CD4-positive, alpha-beta T cell treated with Interleukin-12 subunit alpha and Interleukin-12 subunit beta, for 1 hour (primary cell): ENCODE data around the gene S1PR3.

Experiments used
- DNase-seq: peaks from one replicate; pipeline ENCODE4 v3.0.0-alpha.2; 2020

Gene S1PR3

GRCh38 chr9:89039664-89040063 is 48.4 kb downstream of the S1PR3 start:
- no peak for DNase-seq

- DNase-seq = no peak
Observed at GRCh38 chr9:89042984-89043383, 51.7 kb downstream of the S1PR3 start.

- no peak for DNase-seq
Observed at GRCh38 chr9:89044104-89044503, 52.8 kb downstream of the S1PR3 start.

- no peak for DNase-seq
Observed at GRCh38 chr9:89044881-89045280, 53.6 kb downstream of the S1PR3 start.

GRCh38 chr9:89046832-89047231 is 55.6 kb downstream of the S1PR3 start:
- no peak for DNase-seq

GRCh38 chr9:89047667-89048066 is 56.4 kb downstream of the S1PR3 start:
- no peak for DNase-seq

GRCh38 chr9:89048616-89049015 is 57.3 kb downstream of the S1PR3 start:
- DNase-seq = no peak

GRCh38 chr9:89049646-89050045 is 58.4 kb downstream of the S1PR3 start:
- DNase-seq = no peak

- no peak for DNase-seq
Observed at GRCh38 chr9:89051421-89052025, 60.3 kb downstream of the S1PR3 start.

GRCh38 chr9:89052470-89053097 is 61.3 kb downstream of the S1PR3 start:
- no peak for DNase-seq

- no peak for DNase-seq
Observed at GRCh38 chr9:89053301-89053700, 62.0 kb downstream of the S1PR3 start.
